HG03521 (cell line): ENCODE data around the gene CAMKK2.
A peak's percentile ranks its signal among the peaks of the same experiment; 100 is the strongest.
"Not testable (repeated sequence)": the region's sequence is repeated elsewhere in the genome, so short reads cannot be mapped to it uniquely, and the experiment has no call there.

Experiments used
- ATAC-seq: cut with Tn5 transposase; IDR thresholded peaks from one replicate; pipeline ENCODE4 v1.9.1; 2021; ENCODE audit warnings: mild to moderate bottlenecking, moderate library complexity; ENCODE audit not compliant: unreplicated experiment

The CAMKK2 gene

GRCh38 chr12:121227294-121227693 lies 69.2 kb downstream of the CAMKK2 start:
- ATAC-seq = no peak

- not testable (repeated sequence) for ATAC-seq
Observed at GRCh38 chr12:121226871-121227270, 69.6 kb downstream of the CAMKK2 start.

GRCh38 chr12:121226399-121226798 lies 70.1 kb downstream of the CAMKK2 start:
- ATAC-seq = no peak

DNA sequence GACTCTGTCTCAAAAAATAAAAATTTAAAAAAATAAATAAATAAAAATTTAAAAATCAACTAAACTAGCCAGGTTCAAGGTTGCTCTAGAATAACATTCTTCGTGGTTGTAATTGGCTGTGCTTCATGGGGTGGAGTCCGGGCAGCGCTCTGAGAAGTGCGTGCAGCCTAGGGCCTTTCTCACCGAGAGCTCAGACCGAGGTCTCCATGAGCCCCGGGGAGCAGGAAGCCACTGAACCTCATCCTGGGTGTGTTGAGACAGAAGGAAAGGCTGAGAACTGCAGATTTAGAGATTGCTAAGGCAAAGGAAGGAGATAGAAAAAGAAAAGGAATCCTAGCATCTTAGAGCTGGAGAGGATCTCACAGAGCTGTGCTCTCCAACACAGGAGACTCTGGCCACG lies 71.9 kb downstream of the CAMKK2 start:
- no peak for ATAC-seq

DNA sequence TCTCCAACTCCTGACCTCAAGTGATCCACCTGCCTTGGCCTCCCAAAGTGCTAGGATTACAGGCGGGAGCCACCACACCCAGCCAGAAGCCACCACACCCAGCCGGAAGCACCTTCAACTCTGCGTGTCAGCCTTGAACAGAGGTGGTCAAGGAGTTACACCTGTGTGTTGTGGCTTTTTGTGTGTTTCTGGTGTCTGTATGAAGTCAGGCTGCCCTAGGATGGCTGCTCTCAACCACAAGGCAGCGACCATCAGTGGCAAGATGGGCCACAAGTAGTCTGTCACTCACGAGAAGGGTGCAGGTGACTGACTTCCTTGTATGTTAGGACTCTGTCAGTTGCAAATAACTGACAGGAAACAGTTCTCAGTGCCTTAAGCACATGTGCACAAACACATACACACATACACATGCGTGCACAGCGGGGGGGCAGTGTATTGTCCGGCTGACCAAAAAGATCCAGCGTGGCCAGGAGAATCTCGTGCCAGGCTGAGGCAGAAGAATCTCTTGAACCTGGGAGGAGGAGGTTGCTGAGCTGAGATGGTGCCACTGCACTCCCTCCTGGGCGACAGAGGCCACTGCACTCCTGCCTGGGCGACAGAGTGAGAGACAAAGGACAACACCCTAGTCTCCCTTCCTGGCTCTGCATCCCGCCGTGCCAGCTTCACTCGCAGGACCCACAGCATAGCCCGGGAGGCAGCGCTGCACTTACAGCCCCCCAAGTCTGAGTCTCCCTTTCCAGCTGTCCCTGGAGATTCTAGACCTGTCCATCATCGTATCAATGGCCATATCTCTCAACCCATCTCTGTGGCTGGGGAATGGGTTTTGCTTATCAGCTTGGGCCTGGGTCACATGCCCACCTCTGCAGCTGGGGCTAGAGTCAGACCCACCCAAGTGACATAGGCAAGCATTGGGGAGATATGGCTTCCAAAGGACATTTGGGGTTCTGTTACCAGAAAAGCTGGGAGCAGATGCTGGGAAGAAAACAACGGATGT lies 72.9 kb downstream of the CAMKK2 start:
- no peak for ATAC-seq

DNA sequence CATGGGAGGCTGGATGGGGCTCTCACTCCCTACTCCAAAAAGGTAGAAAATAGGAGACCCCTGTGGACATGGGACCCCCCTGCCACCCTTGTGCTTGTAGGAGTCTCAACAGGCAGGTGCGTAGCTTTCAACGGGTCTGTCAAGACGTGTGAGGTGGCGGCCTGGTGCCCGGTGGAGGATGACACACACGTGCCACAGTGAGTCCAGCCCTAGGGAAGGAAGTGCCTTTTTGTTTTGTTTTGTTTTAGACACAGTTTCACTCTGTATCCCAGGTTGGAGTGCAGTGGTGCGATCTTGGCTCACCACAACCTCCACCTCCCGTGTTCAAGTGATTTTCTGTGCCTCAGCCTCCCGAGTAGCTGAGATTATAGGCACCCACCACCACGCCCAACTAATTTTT lies 73.7 kb downstream of the CAMKK2 start:
- ATAC-seq = no peak

DNA sequence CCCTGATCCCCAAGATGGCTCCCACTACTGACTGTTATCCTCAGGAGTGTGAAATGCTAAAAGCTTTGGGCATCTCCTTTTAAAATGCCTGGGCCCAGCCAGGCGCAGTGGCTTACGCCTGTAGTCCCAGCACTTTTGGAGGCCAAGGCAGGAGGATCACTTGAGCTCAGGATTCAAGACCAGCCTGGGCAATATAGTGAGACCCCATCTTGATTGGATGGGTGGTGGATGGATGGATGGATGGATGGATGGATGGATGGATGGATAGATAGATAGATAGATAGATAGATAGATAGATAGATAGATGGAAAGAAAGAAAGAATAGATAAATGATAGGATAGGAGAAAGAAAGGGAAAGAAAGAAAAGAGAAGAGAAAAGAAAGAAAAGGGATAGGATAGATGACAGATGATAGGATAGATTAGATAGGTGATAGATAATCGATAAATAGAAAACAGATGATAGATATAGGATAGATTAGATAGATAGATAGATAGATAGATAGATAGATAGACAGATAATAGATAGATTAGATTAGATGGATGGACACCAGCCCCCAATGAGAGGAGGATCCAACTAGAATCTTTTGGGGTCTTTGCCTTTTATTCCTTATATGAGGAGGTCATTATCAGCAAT lies 77.0 kb downstream of the CAMKK2 start:
- no peak for ATAC-seq

GRCh38 chr12:121218588-121219352 lies 77.7 kb downstream of the CAMKK2 start:
- ATAC-seq = no peak

GRCh38 chr12:121217761-121218160 lies 78.7 kb downstream of the CAMKK2 start:
- no peak for ATAC-seq

DNA sequence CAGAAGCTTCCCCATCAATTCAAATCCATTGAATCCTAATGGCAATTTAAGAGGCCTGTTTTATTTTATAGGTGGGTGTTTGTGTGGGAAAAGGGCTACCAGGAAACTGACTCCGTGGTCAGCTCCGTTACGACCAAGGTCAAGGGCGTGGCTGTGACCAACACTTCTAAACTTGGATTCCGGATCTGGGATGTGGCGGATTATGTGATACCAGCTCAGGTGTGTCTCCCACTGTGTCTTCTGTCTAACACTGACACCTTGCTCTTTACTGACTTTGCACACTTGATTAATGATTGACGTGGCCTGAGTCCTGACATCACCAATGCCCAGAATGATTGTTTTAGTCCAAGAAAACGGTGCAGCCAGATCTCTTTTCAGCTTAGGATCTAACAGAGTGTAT lies 79.4 kb downstream of the CAMKK2 start:
- ATAC-seq = no peak

GRCh38 chr12:121216102-121216501 lies 80.4 kb downstream of the CAMKK2 start:
- no peak for ATAC-seq

DNA sequence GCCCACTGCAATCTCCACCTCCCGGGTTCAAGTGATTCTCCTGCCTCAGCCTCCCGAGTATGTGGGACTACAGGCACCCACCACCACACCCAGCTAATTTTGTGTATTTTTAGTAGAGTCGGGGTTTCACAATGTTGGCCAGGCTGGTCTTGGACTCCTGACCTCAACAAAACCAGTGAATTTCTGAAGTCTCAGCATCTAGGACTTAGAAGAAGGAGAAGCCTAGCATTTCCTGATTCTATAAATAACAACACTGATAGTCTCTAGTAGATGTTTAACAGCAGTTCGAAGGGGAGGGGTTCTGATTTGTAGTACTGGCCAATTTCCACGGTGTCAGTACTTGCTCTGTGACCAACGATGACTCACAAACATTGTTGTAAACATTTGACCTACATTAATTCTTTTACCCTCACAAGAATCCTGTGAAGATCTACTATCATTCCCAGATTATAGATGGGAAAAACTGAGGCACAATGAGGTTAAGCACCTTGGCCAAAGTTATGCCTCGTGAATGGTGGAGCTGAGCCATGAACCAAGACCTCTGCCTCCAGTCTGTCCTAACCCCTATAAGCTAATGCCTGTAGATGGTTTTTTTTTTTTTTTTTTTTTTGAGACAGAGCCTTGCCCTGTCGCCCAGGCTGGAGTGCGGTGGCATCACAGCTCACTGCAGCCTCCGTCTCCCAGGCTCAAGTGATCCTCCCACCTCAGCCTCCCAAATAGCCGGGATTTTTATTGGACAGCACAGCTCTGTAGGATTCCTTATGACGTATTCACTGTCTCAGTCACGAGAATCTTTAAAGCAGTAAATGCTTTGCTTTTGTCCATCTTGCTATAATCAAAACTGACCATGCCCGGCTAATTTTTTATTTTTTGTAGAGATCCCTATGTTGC lies 81.4 kb downstream of the CAMKK2 start:
- no peak for ATAC-seq

GRCh38 chr12:121214166-121214777 lies 82.2 kb downstream of the CAMKK2 start:
- no peak for ATAC-seq

GRCh38 chr12:121212875-121213274 lies 83.6 kb downstream of the CAMKK2 start:
- no peak for ATAC-seq

DNA sequence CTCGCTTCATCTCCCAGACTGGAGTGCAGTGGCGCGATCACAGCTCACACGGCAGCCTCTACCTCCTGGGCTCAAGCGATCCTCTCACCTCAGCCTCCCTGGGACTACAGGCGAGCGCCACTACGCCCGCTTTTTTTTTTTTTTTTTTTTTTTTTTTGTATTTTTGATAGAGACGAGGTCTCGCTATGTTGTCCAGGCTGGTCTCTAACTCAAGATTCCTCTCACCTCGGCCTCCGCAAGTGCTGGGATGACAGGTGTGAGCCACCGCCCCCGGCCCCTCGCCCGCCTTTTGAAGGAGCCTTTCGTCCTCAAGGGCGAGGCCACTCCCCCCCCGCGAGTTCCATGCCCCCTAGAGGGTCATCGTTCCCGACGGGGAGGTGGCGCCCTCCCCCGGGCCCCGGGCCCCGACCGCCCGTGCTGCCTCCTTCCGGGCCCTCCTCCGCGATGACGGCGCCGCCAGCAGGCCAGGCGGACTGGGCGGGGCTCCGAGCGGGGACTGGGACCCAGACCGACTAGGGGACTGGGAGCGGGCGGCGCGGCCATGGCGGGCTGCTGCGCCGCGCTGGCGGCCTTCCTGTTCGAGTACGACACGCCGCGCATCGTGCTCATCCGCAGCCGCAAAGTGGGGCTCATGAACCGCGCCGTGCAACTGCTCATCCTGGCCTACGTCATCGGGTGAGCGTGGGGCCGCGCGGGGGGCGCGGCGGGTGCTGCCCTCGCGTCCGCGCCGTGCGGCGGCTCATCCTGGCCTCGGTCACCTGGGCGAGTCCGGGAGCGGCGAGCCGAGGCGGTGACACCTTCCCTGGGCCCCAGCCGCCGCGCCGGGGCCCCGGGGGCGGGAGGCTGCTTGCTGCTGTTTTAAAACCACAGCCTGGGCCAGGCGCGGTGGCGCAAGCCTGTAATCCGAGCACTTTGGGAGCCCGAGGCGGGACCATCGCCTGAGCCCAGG lies 86.6 kb downstream of the CAMKK2 start, which contains the start of gene P2RX4:
Gene P2RX4 (plus strand): TSS at position 506 of the 949 bp plus-strand sequence. CDS start 36 bp downstream, at position 542.
- ATAC-seq = peak; percentile 86

DNA sequence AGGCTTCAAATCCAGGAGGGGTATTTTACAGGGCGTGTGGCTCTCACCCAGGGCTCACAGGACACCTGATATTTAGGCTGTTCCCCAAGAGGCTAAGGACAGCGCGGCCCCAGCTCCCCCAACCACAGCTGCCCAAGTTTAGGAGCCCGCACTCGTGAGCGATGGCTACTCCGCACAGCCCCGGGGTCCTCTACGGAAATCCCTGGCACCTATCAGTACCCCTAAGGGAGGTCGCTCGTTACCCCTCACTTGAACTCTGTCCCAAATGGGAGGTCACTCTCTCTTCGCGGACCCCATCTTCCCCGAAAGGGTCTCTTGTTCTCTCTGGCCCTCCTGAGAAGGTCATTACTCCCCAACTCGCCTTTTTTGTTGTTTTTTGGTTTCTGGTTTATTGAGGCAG lies 87.3 kb downstream of the CAMKK2 start:
- no peak for ATAC-seq

DNA sequence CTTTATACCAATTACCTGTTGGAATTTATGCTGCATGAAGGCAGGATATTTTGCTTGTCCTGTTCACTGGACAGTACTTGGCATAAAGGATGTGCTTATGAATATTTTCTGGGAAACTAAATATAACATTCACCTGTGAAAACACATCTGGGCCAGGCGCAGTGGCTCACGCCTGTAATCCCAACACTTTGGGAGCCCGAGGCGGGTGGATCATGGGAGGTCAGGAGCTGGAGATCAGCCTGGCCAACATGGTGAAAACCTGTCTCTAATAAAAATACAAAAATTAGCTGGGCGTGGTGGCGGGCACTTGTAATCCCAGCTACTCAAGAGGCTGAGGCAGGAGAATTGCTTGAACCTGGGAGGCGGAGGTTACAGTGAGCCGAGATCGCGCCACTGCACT lies 87.9 kb downstream of the CAMKK2 start:
- not testable (repeated sequence) for ATAC-seq

DNA sequence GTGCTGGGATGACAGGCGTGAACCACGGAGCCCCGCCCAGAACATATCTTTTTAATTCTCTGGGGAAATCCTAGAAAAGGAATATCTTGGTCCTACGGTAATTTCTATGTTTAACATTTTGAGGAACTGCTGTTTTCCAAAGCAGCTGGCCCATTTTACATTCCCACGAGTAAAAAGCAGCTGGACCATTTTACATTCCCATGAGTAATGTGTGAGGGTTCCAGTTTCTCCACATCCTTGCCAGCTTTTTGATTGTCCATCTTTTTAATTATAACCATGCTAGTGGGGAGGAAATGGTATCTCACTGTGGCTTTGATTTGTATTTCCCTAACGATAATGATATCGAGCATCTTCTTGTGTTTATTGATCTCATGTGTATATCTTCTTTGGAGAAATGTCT lies 91.0 kb downstream of the CAMKK2 start:
- no peak for ATAC-seq

DNA sequence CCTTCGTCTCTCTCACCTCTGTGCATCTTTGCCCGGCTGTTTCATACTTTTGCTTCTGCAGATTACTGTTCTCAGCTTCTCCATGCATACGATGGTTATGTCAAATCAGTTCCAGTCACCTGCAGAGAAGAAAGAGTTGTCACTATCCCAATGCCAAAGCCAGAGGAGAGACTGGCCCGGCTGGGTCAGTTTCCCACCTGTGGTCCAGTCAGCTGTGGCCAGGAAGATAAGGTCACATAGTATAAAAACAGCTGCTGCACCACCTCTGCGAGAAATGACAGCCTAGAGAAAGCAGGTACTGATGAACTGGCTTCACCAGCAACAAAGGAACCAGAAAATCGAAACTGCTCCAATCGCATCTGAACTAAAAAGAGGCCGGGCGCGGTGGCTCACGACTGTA lies 93.0 kb downstream of the CAMKK2 start:
- no peak for ATAC-seq
